Measurements from ENCODE around the gene RBAK.
"Not testable (repeated sequence)": the region's sequence is repeated elsewhere in the genome, so short reads cannot be mapped to it uniquely, and the experiment has no call there.

RBAK gene

GRCh38 chr7:5035276-5035675 is 10.4 kb upstream of the RBAK start:
- H3K4me3 ChIP-seq (ENCODE audit: low read depth, low read length), result no peak overlapping the region
- DNase-seq (ENCODE audit: low read depth), result no peak
- TF ChIP-seq, protein P1, sequence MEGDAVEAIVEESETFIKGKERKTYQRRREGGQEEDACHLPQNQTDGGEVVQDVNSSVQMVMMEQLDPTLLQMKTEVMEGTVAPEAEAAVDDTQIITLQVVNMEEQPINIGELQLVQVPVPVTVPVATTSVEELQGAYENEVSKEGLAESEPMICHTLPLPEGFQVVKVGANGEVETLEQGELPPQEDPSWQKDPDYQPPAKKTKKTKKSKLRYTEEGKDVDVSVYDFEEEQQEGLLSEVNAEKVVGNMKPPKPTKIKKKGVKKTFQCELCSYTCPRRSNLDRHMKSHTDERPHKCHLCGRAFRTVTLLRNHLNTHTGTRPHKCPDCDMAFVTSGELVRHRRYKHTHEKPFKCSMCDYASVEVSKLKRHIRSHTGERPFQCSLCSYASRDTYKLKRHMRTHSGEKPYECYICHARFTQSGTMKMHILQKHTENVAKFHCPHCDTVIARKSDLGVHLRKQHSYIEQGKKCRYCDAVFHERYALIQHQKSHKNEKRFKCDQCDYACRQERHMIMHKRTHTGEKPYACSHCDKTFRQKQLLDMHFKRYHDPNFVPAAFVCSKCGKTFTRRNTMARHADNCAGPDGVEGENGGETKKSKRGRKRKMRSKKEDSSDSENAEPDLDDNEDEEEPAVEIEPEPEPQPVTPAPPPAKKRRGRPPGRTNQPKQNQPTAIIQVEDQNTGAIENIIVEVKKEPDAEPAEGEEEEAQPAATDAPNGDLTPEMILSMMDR (conservative IDR thresholded peaks at IDR 0.05; ENCODE audit: low read depth, low read length), result no peak

DNA sequence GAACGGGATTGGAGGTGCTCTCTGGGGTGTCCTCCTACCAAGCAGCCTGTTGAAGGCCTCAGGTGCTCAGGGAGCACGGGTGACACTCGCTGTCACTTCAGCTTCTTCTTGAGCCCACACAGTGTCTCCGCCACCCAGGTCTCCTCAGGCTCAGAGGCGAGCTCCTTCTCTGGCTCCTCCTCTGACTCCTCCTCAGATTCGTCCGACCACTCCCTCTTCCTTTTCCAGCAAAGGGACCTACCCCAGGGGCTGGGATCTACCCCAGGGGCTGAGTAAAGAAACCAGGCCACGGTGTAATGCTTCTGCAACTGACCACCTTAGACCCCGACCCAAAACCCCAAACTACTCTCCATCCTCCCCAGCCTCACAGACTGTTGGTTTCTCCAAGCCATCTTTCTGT is 9.2 kb upstream of the RBAK start:
- H3K4me3 ChIP-seq (ENCODE audit: low read depth, low read length), result no peak overlapping the region
- TF ChIP-seq, protein P1 (conservative IDR thresholded peaks at IDR 0.05; ENCODE audit: low read depth, low read length), result no peak
- DNase-seq (ENCODE audit: low read depth), result no peak

DNA sequence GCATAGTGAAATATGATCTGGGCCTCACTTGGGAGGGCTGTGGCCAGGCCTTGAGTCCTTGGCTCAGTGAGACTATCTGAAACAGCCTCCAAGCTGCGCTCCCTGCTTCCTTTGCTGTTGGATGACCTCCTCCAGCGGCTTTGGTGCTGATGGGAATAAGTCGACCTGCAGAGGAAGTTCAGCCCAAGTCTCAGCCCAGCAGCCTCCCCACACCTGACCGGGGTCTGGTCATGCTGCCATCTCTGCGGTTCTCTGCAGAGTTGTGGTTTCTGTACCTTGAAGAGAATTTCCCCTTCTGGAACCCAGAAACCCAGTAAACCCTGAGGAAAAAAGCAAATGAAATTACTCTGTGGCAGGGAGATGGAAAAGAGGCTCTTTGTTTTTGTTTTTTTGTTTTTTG is 4.6 kb upstream of the RBAK start:
- no peak overlapping the region for H3K4me3 ChIP-seq (ENCODE audit: low read depth, low read length)
- no peak for DNase-seq (ENCODE audit: low read depth)
- TF ChIP-seq, protein P1 (conservative IDR thresholded peaks at IDR 0.05; ENCODE audit: low read depth, low read length), result no peak

DNA sequence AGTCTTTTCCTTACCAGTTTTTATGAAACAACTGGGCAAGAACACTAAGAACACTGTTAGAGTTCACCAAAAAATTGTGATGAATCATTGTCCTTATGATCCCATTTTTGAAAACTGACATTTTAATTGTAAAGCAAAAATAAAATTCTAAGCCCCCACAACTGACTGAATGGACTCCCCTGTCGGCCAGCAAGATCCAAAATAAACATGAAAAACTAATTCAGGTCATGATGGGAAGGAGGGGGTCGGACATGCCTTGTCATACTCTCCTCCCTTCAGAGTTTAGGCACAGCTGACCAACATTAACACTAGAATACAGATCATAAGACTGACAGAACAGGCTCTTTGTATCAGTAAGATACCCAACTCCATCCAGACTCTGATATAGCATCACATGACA is 2.0 kb upstream of the RBAK start:
- H3K4me3 ChIP-seq (ENCODE audit: low read depth, low read length), result no peak overlapping the region
- TF ChIP-seq, protein P1 (conservative IDR thresholded peaks at IDR 0.05; ENCODE audit: low read depth, low read length), result no peak
- no peak for DNase-seq (ENCODE audit: low read depth)

- peak overlapping the region; percentile 79 for H3K4me3 ChIP-seq (ENCODE audit: low read depth, low read length)
- DNase-seq (ENCODE audit: low read depth), result peak; percentile 5
These were observed 705 bp downstream of the RBAK start for GRCh38 chr7:5046397-5046732.

GRCh38 chr7:5047127-5047526 is 1.5 kb downstream of the RBAK start:
- DNase-seq (ENCODE audit: low read depth); H3K4me3 ChIP-seq (ENCODE audit: low read depth, low read length): not testable (repeated sequence)

- TF ChIP-seq, protein P1 (conservative IDR thresholded peaks at IDR 0.05; ENCODE audit: low read depth, low read length), result no peak
- no peak overlapping the region for H3K4me3 ChIP-seq (ENCODE audit: low read depth, low read length)
- DNase-seq (ENCODE audit: low read depth), result no peak
These were observed 5.0 kb downstream of the RBAK start for GRCh38 chr7:5050676-5051075.

DNA sequence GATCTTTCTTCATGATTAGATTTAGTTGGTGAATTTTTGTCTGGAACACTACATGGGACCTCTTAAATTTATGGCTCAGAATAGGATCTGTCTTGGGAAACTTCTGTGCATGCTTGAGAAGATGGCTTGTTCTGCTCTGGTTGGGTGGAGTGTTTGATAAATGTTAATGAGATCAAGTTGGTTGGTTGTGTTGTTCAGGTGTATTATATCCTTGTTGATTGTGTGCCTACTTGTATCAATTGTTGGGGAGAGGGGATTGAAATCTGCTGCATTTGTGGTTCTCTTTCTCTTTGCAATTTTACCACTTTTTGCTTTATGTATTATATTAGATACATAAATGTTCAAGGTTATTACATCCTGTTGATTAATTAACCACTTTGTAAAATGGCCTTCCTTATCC is 6.1 kb downstream of the RBAK start:
- not testable (repeated sequence) for DNase-seq (ENCODE audit: low read depth); H3K4me3 ChIP-seq (ENCODE audit: low read depth, low read length)

GRCh38 chr7:5053175-5053574 is 7.5 kb downstream of the RBAK start:
- TF ChIP-seq, protein P1 (conservative IDR thresholded peaks at IDR 0.05; ENCODE audit: low read depth, low read length), result no peak
- no peak overlapping the region for H3K4me3 ChIP-seq (ENCODE audit: low read depth, low read length)
- DNase-seq (ENCODE audit: low read depth), result no peak
